Pancreas (tissue), 10 donors: ENCODE data around the gene MDFIC. TPM values are rescaled to one million over a fixed set of nuclear protein-coding genes. Genes with fewer than 3 reads are reported as not detected.

Experiments used
- ATAC-seq, 4 donors: fragments of 200-7000 bp; cut with Tn5 transposase; one replicate each; pipeline versions ENCODE4 v1.8.0 to v1.9.1; 2020; ENCODE audit warnings: mild to moderate bottlenecking in 4 of 4, moderate library complexity in 4 of 4
- DNase-seq, 6 donors: peaks; one replicate each; pipeline ENCODE4 v3.0.0-alpha.2; 2020
- FAIRE-seq: peaks from 2 replicates; lab custom pipeline; 2012; peaks lifted over from hg19 to GRCh38; lab: Jason Lieb, UNC
- H3K27ac ChIP-seq, 4 donors: fragments of 200-600 bp; sonication (generic); 1 replicate in 3 of 4; 2 replicates in 1 of 4; pipeline versions ENCODE4 v1.5.0 to v1.8.0; 2020
- H3K27me3 ChIP-seq, 4 donors: fragments of 200-600 bp; one replicate each; pipeline ENCODE4 v1.8.0; 2021
- H3K36me3 ChIP-seq, 3 donors: fragments of 200-600 bp; sonication (generic) in 1 of 3; one replicate each; pipeline versions ENCODE4 v1.5.0 to v1.8.0; 2020 to 2021
- H3K4me1 ChIP-seq, 3 donors: fragments of 200-600 bp; one replicate each; pipeline ENCODE4 v1.8.0; 2021
- H3K4me3 ChIP-seq, 4 donors: fragments of 200-600 bp; sonication (generic) in 2 of 4; one replicate each; pipeline versions ENCODE4 v1.5.0 to v1.8.0; 2020 to 2021
- H3K9me3 ChIP-seq, 4 donors: fragments of 200-600 bp; one replicate each; pipeline ENCODE4 v1.8.0; 2021
- CTCF ChIP-seq, 4 donors: fragments of 200-600 bp; sonication (generic) in 3 of 4; IDR thresholded peaks; one replicate each; pipeline versions ENCODE4 v1.5.0 to v1.8.0; 2021; ENCODE audit warnings: antibody characterized with exemption in 4 of 4
- WGBS, 2 donors: extraction: QIAGEN DNeasy Blood & Tissue Kit; methylation state at CpG; one replicate each; pipeline ENCODE4 v1.1.7; 2013; 5-methylcytosine and 5-hydroxymethylcytosine counted together
- intact Hi-C, 3 donors: fragments of 100-400 bp; cut with DNase I; formaldehyde crosslinking; loops; one replicate each; pipeline versions ENCODE4 v1.11.1 to v1.14.2; 2022
- polyA plus RNA-seq, 2 donors: library from polyadenylated mRNA; stranded (reverse); fragments of 200-250 nt; gene quantifications; one replicate each; pipeline ENCODE4 v1.2.3, GENCODE V29; 2013
- total RNA-seq, 6 donors: library from RNA; stranded (reverse); fragmentation: NEBNext Ultra II Directional in 4 of 6; extraction: Animal tissue kit (Norgen Biotek cat#: 25700) in 4 of 6; gene quantifications; one replicate each; pipeline versions ENCODE4 v1.2.1 to v1.2.4, GENCODE V29; 2021 to 2023
- donor health status: healthy with polysubstance abuse.
- donor health status: DM: no; HTN: no; CAD: no; lungs with moderate emphysema.
- donor health status: DM: no; HTN: no; CAD: no.
- donor health status: control.
- donor health status: control.
- donor health status: Bipolar disorder and iron deficiency.
- donor health status: DM: yes; HTN: yes; CAD: no.
- donor health status: DM: no; HTN: no; CAD: no.
- donor health status: DM: no; HTN: no; CAD: no.
- donor health status: DM: yes; HTN: yes; CAD: no.

The MDFIC gene
- total and polyA plus RNA-seq, 8 donors: 3.1 to 12.3 (median 4.8) TPM

DNA sequence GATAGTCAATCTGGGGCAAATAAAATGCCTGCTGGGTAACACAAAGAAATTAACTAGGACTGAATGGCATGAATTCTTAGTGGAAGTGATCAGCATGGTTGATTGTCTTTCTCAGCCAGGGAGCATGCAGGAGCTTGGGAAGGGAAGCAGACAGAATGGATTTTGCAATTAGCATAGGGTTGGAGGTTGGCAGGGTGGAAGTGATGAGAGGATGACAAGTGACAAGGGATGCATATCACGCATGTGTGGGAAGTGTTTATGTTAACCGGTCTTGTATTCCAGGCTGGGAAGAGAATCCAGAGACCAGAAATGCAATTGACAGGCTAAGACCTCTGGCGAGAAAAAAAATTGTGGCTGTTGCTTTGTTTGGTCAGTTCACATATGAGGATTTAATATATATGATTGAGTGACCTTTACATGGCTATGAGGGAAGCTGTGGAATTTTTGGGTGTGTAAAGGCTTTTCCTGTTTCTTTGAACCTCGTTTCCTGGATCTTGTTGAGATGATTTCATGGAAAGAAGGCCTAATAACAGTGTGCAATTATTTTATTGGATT is 8.3 kb downstream of the MDFIC start:
- FAIRE-seq (no peak), DNase-seq (no peak), ATAC-seq (no peak)
- WGBS, 2 donors: 86% methylated on average over 4 of the region's 4 CpGs
- no peaks in the 10 kb centered on the region for H3K27me3 ChIP-seq
- H3K9me3 ChIP-seq: no peaks in the 10 kb centered on the region
- intact Hi-C loops: no loop called here
- H3K4me3 ChIP-seq: no peak overlapping the region
- TF ChIP-seq CTCF (IDR thresholded peaks at IDR 0.05): no peak
- H3K36me3 ChIP-seq: no peaks in the 10 kb centered on the region
- H3K27ac ChIP-seq: no peak overlapping the region
- H3K4me1 ChIP-seq: peaks cover 0 to 9% (median 0%) of the 10 kb centered on the region in 3 donors

- WGBS, 2 donors: 74 to 75% methylated on average over 6 of the region's 6 CpGs
- no peaks in the 10 kb centered on the region for H3K27me3 ChIP-seq
- DNase-seq (no peak), FAIRE-seq (no peak), ATAC-seq (no peak)
- peaks cover 0 to 9% (median 0%) of the 10 kb centered on the region in 3 donors for H3K4me1 ChIP-seq
- no peak overlapping the region for H3K4me3 ChIP-seq
- H3K36me3 ChIP-seq: no peaks in the 10 kb centered on the region
- TF ChIP-seq CTCF (IDR thresholded peaks at IDR 0.05): no peak
- H3K9me3 ChIP-seq: no peaks in the 10 kb centered on the region
- intact Hi-C loops: no loop called here
- H3K27ac ChIP-seq: no peak overlapping the region
Measured at GRCh38 chr7:114930829-114931655, 9.1 kb downstream of the MDFIC start.

- Histone ChIP-seq H3K27me3 (no peaks in the 10 kb centered on the region), H3K9me3 (no peaks in the 10 kb centered on the region), H3K36me3 (no peaks in the 10 kb centered on the region), H3K27ac (no peak overlapping the region), H3K4me1 (peaks cover 0 to 9% (median 0%) of the 10 kb centered on the region in 3 donors), H3K4me3 (no peak overlapping the region)
- no peak for DNase-seq
- intact Hi-C loops: no loop called here
- no peak for TF ChIP-seq CTCF (IDR thresholded peaks at IDR 0.05)
- ATAC-seq: peak in 1 of 4 donors; percentile 22
- no peak for FAIRE-seq
- 87 to 90% methylated on average over 9 of the region's 9 CpGs for WGBS, 2 donors
Measured at GRCh38 chr7:114931656-114932011, 9.7 kb downstream of the MDFIC start.

DNA sequence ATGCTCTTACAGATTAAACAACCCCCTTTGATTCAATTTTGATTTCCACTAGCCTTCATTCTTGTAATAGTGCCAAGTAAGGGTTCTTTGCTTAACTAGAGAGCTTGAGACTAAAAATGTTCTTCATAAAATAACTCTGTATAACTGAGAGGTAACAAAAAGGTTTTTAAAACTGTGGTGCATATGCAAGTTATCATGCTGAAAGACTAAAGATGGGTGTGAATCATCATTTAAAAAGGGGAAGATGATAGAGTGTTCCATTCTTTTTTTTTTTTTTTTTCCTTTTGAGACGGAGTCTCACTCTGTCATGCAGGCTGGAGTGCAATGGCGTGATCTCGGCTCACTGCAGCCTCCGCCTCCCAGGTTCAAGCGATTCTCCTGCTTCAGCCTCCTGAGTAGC is 11.1 kb downstream of the MDFIC start:
- WGBS, 2 donors: 90 to 91% methylated on average over 5 of the region's 5 CpGs
- no peak for FAIRE-seq

More for the DNA sequence above, 11.1 kb downstream of the MDFIC start:
- Histone ChIP-seq H3K4me3 (no peak overlapping the region), H3K4me1 (peaks cover 0 to 9% (median 0%) of the 10 kb centered on the region in 3 donors), H3K27ac (no peak overlapping the region), H3K9me3 (no peaks in the 10 kb centered on the region), H3K36me3 (no peaks in the 10 kb centered on the region), H3K27me3 (no peaks in the 10 kb centered on the region)
- intact Hi-C loops: no loop called here
- DNase-seq (no peak), ATAC-seq (peak in 2 of 4 donors; percentile 30 to 39)
- no peak for TF ChIP-seq CTCF (IDR thresholded peaks at IDR 0.05)
